Measurements from ENCODE around the gene DNAJC4. TPM values are rescaled to one million over a fixed set of nuclear protein-coding genes. Genes with fewer than 3 reads are reported as not detected.
A peak's percentile ranks its signal among the peaks of the same experiment; 100 is the strongest.

Gene DNAJC4
- total RNA-seq, 1 experiment from 2014 or later = 24.2 TPM

DNA sequence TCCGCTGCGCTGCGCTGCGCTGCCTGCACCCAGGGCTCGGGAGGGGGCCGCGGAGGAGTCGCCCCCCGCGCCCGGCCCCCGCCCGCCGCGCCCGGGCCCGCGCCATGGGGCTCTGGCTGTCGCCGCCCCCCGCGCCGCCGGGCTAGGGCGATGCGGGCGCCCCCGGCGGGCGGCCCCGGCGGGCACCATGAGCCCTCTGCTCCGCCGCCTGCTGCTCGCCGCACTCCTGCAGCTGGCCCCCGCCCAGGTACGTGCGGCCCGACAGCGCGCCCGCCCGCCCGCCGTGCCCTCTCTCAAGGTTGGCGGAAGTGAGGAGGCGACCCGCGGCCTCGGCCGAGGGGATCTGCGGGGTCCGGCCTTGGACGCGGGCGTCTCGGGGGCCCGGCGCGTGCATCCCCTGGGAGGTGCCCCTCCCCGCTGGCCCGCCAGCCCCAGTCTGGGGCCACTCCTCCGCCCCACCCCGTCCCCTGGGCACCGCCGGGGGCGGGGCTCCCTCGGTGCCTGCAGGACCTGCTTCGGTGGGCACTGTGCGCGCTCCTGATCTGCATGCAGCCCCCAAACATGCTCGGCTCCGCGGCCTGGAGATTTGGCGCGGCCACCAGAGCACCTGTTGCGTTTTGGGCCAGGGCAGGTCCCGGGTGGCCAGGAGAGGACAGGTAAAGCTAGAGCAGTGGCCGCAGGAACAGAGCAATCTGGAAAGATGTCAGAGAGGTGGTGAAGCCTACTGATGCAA, 4.5 kb downstream of the DNAJC4 start:
- H4K91ac ChIP-seq (ENCODE audit: insufficient read length, low read depth, low read length) = no peak overlapping the region
- H3K27me3 ChIP-seq (ENCODE audit: insufficient read depth, low read length) = no peaks in the 10 kb centered on the region; the same call in 1 of the 2 replicates
- no peak overlapping the region for H2BK120ac ChIP-seq (ENCODE audit: low read depth, low read length, poor library complexity, severe bottlenecking)
- H3K9me3 Mint-ChIP-seq = no peaks in the 10 kb centered on the region
- H3K79me2 ChIP-seq (ENCODE audit: insufficient read depth, low read length) = no peaks in the 10 kb centered on the region
- no peaks in the 10 kb centered on the region for H4K20me1 ChIP-seq (ENCODE audit: control insufficient read depth, insufficient read depth, insufficient read length)
- H3K36me3 Mint-ChIP-seq (ENCODE audit: insufficient read depth in 1 of 3, low read depth in 3 of 3) = peaks cover 4 to 26% (median 13%) of the 10 kb centered on the region in 3 experiments; a peak in 6 of 7 replicates
- H3K4me3 Mint-ChIP-seq = peak overlapping the region; percentile 81 to 85
- no peak overlapping the region for H2BK5ac ChIP-seq (ENCODE audit: insufficient read length, low read length)
- no peak overlapping the region for H2BK12ac ChIP-seq (ENCODE audit: insufficient read length, low read depth, low read length)
- no peak overlapping the region for H3K14ac ChIP-seq (ENCODE audit: insufficient read depth, low read length)
- no peak overlapping the region for H2BK20ac ChIP-seq (ENCODE audit: low read depth, low read length, poor library complexity, severe bottlenecking)
- TF ChIP-seq, protein P1, sequence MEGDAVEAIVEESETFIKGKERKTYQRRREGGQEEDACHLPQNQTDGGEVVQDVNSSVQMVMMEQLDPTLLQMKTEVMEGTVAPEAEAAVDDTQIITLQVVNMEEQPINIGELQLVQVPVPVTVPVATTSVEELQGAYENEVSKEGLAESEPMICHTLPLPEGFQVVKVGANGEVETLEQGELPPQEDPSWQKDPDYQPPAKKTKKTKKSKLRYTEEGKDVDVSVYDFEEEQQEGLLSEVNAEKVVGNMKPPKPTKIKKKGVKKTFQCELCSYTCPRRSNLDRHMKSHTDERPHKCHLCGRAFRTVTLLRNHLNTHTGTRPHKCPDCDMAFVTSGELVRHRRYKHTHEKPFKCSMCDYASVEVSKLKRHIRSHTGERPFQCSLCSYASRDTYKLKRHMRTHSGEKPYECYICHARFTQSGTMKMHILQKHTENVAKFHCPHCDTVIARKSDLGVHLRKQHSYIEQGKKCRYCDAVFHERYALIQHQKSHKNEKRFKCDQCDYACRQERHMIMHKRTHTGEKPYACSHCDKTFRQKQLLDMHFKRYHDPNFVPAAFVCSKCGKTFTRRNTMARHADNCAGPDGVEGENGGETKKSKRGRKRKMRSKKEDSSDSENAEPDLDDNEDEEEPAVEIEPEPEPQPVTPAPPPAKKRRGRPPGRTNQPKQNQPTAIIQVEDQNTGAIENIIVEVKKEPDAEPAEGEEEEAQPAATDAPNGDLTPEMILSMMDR (conservative IDR thresholded peaks at IDR 0.05) = no peak
- no peaks in the 10 kb centered on the region for H3K79me1 ChIP-seq (ENCODE audit: insufficient read depth, low read depth, low read length, poor library complexity, severe bottlenecking)
- no peak overlapping the region for H4K5ac ChIP-seq (ENCODE audit: insufficient read length, low read depth, low read length)
- WGBS (ENCODE audit: extremely low coverage, insufficient read length, low lambda C conversion rate) = no CpG with 5 or more reads among the region's 80 CpGs
- H3K27ac ChIP-seq (ENCODE audit: insufficient read length, low read depth, low read length) = no peak overlapping the region
- peaks cover 21% of the 10 kb centered on the region for H3K23me2 ChIP-seq (ENCODE audit: insufficient read length, low read depth, low read length, poor library complexity, severe bottlenecking)
- H3K4me1 ChIP-seq (ENCODE audit: insufficient read depth, low read length) = no peaks in the 10 kb centered on the region
- no peak overlapping the region for H4K8ac ChIP-seq (replicated peaks; ENCODE audit: insufficient read length, low read depth, low read length)
- no peak overlapping the region for H2AK5ac ChIP-seq (ENCODE audit: insufficient read length, low read length)
- peak overlapping the region in 1 of 3 experiments; percentile 82; a peak in 1 of 7 replicates for H3K27ac Mint-ChIP-seq
- no peak for DNase-seq
- H3K9ac ChIP-seq (ENCODE audit: extremely low read depth, insufficient read length, low read length) = no peak overlapping the region
- H3K4me1 Mint-ChIP-seq = peaks cover 16 to 24% of the 10 kb centered on the region in 2 experiments
- no peak overlapping the region for H2AFZ ChIP-seq (ENCODE audit: low read length)
- H3K27me3 Mint-ChIP-seq (ENCODE audit: low read depth) = peaks cover 20% of the 10 kb centered on the region
- H3K18ac ChIP-seq (ENCODE audit: insufficient read length, low read depth, low read length) = no peak overlapping the region
- no peaks in the 10 kb centered on the region for H3K9me3 ChIP-seq (ENCODE audit: control insufficient read depth, low read depth, low read length)
- no peak overlapping the region for H3K4ac ChIP-seq (ENCODE audit: low read depth, low read length)
- peak overlapping the region; percentile 42 for H3K4me2 ChIP-seq (ENCODE audit: insufficient read depth, insufficient read length, low read length)
- H3K56ac ChIP-seq (ENCODE audit: insufficient read length, low read depth, low read length) = no peak overlapping the region
- H3K23ac ChIP-seq (ENCODE audit: insufficient read length, low read depth, low read length) = no peak overlapping the region
- H3T11ph ChIP-seq (ENCODE audit: low read length) = no peak overlapping the region
- H2BK15ac ChIP-seq (ENCODE audit: low read depth, low read length) = no peak overlapping the region

Data from H9 (cell line).